ENCODE results near the gene MAP4.
"Not testable (repeated sequence)": the region's sequence is repeated elsewhere in the genome, so short reads cannot be mapped to it uniquely, and the experiment has no call there.

MAP4 gene

DNA sequence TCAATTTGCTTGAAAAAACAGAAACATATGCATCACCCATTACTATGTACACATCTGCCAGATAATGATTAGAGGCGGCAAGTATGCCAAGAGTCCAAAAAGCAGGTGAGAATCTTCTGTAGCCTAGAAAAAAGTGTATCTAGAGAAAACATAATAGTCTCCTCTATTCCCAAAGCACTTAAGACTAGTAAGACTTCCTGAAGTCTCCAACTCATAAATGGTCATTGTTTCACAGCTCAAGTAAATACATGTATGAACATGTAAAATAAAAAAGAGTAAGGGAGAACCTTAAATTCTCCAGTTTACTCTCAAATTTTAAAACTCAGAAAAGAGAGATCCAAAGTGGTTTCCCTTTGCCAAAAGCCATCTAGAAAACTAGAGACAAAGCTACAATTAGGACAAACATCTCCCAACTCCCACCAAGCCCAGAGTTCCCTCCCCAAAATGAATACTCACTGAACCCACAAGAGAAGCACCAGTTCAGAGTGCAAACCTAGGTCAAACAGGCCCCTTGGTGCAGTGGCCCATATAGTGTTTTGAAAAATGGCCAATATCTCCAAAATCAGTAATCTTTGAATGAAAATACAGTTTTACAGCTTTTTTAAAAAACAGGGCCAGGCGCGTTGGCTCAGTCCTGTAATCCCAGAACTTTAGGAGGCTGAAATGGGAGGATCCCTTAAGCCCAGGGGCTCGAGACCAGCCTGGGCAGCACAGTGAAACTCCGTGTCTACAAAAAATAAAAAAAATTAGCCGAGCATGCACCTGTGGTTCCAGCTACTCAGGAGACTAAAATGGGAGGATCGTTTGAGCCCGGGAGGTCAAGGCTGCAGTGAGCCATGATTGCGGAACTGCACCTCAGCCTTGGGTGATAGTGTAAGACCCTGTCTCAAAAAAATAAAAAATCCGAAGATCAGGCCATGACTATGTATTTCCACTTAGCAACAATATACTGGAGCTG, 11.0 kb upstream of the MAP4 start:
- DNase-seq (ENCODE audit: low spot score) = no peak
- Mint-ChIP-seq H3K27ac (no peak overlapping the region), H3K4me1 (ENCODE audit: low read depth) (peaks cover 9% of the 10 kb centered on the region), H3K36me3 (ENCODE audit: low read depth) (no peaks in the 10 kb centered on the region), H3K27me3 (ENCODE audit: low read depth) (no peaks in the 10 kb centered on the region), H3K9me3 (no peaks in the 10 kb centered on the region), H3K4me3 (no peak overlapping the region)

GRCh38 chr3:48026098-48026497, 9.9 kb upstream of the MAP4 start:
- no peaks in the 10 kb centered on the region for H3K27me3 Mint-ChIP-seq (ENCODE audit: low read depth)
- peaks cover 9% of the 10 kb centered on the region for H3K4me1 Mint-ChIP-seq (ENCODE audit: low read depth)
- no peak for DNase-seq (ENCODE audit: low spot score)
- H3K36me3 Mint-ChIP-seq (ENCODE audit: low read depth) = no peaks in the 10 kb centered on the region
- H3K4me3 Mint-ChIP-seq = no peak overlapping the region
- no peaks in the 10 kb centered on the region for H3K9me3 Mint-ChIP-seq
- H3K27ac Mint-ChIP-seq = no peak overlapping the region

- Mint-ChIP-seq H3K4me3 (no peak overlapping the region), H3K4me1 (ENCODE audit: low read depth) (peaks cover 9% of the 10 kb centered on the region)
Observed at GRCh38 chr3:48024401-48024800, 8.2 kb upstream of the MAP4 start.

DNA sequence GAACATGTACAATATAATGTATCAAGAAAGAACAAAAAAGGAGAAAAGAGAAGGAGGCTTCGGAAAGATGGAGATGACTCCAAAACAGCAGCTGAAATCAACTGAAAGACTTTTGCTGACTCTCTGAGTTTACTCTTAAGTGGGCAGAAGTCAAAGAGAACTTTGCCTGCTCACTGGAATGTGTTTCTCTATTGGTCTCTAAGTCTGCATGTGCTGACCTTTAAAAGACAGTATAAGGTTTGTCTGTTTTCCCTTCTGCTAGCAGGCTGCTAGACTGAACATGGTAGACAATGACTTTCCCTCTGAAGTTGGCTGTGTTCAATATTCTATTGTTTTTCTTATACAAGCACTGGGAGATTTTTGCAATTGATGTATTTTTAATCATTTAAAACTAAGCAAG, 7.2 kb upstream of the MAP4 start:
- H3K27ac Mint-ChIP-seq = no peak overlapping the region
- H3K27me3 Mint-ChIP-seq (ENCODE audit: low read depth) = no peaks in the 10 kb centered on the region
- H3K4me3 Mint-ChIP-seq = no peak overlapping the region
- no peaks in the 10 kb centered on the region for H3K36me3 Mint-ChIP-seq (ENCODE audit: low read depth)
- H3K9me3 Mint-ChIP-seq = no peaks in the 10 kb centered on the region
- peaks cover 9% of the 10 kb centered on the region for H3K4me1 Mint-ChIP-seq (ENCODE audit: low read depth)
- no peak for DNase-seq (ENCODE audit: low spot score)

More at GRCh38 chr3:48024401-48024800, 8.2 kb upstream of the MAP4 start:
- H3K36me3 Mint-ChIP-seq (ENCODE audit: low read depth) = no peaks in the 10 kb centered on the region
- H3K27me3 Mint-ChIP-seq (ENCODE audit: low read depth) = no peaks in the 10 kb centered on the region
- H3K9me3 Mint-ChIP-seq = no peaks in the 10 kb centered on the region
- no peak for DNase-seq (ENCODE audit: low spot score)
- H3K27ac Mint-ChIP-seq = no peak overlapping the region

- Mint-ChIP-seq H3K4me1 (ENCODE audit: low read depth) (peaks cover 4% of the 10 kb centered on the region), H3K9me3 (no peaks in the 10 kb centered on the region), H3K27ac (no peak overlapping the region), H3K36me3 (ENCODE audit: low read depth) (peaks cover 1% of the 10 kb centered on the region), H3K27me3 (ENCODE audit: low read depth) (no peaks in the 10 kb centered on the region), H3K4me3 (no peak overlapping the region)
- DNase-seq (ENCODE audit: low spot score) = no peak
Observed at GRCh38 chr3:48022178-48022577, 6.0 kb upstream of the MAP4 start.

GRCh38 chr3:48018841-48019240, 2.6 kb upstream of the MAP4 start:
- H3K27me3 Mint-ChIP-seq (ENCODE audit: low read depth) = no peaks in the 10 kb centered on the region
- DNase-seq (ENCODE audit: low spot score) = no peak
- H3K27ac Mint-ChIP-seq = no peak overlapping the region
- peaks cover 15% of the 10 kb centered on the region for H3K4me1 Mint-ChIP-seq (ENCODE audit: low read depth)
- H3K9me3 Mint-ChIP-seq = no peaks in the 10 kb centered on the region
- H3K4me3 Mint-ChIP-seq = no peak overlapping the region
- H3K36me3 Mint-ChIP-seq (ENCODE audit: low read depth) = peaks cover 1% of the 10 kb centered on the region

GRCh38 chr3:48015431-48016180, 610 bp downstream of the MAP4 start:
- peaks cover 13% of the 10 kb centered on the region for H3K4me1 Mint-ChIP-seq (ENCODE audit: low read depth)
- DNase-seq (ENCODE audit: low spot score) = no peak
- H3K27me3 Mint-ChIP-seq (ENCODE audit: low read depth) = no peaks in the 10 kb centered on the region
- no peaks in the 10 kb centered on the region for H3K9me3 Mint-ChIP-seq
- no peak overlapping the region for H3K27ac Mint-ChIP-seq
- no peak overlapping the region for H3K4me3 Mint-ChIP-seq
- peaks cover 1% of the 10 kb centered on the region for H3K36me3 Mint-ChIP-seq (ENCODE audit: low read depth)

DNA sequence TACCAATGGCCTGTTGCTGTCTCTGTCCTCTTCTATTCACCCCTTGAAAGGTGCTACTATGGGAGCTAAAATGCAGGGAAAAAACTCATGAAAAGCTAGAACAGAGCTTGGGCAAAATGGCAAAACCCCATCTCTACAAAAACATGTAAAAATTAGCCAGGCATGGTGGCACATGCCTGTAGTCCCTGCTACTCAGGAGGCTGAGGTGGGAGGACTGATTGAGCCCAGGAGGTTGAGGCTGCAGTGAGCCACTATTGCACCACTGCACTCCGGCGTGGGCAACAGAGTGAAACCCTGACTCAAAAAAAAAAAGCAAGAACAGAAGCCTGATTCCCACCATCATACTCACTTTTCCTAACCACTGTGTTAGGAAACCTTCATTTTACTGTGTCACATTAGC, 1.9 kb downstream of the MAP4 start:
- H3K4me3 Mint-ChIP-seq = no peak overlapping the region
- peaks cover 1% of the 10 kb centered on the region for H3K36me3 Mint-ChIP-seq (ENCODE audit: low read depth)
- no peak for DNase-seq (ENCODE audit: low spot score)
- H3K9me3 Mint-ChIP-seq = no peaks in the 10 kb centered on the region
- no peak overlapping the region for H3K27ac Mint-ChIP-seq
- no peaks in the 10 kb centered on the region for H3K27me3 Mint-ChIP-seq (ENCODE audit: low read depth)
- H3K4me1 Mint-ChIP-seq (ENCODE audit: low read depth) = peaks cover 13% of the 10 kb centered on the region

GRCh38 chr3:48013288-48013980, 2.8 kb downstream of the MAP4 start:
- no peaks in the 10 kb centered on the region for H3K9me3 Mint-ChIP-seq
- no peaks in the 10 kb centered on the region for H3K27me3 Mint-ChIP-seq (ENCODE audit: low read depth)
- no peak for DNase-seq (ENCODE audit: low spot score)
- H3K4me1 Mint-ChIP-seq (ENCODE audit: low read depth) = peaks cover 13% of the 10 kb centered on the region
- H3K36me3 Mint-ChIP-seq (ENCODE audit: low read depth) = peaks cover 1% of the 10 kb centered on the region
- H3K27ac Mint-ChIP-seq = no peak overlapping the region
- H3K4me3 Mint-ChIP-seq = no peak overlapping the region

DNA sequence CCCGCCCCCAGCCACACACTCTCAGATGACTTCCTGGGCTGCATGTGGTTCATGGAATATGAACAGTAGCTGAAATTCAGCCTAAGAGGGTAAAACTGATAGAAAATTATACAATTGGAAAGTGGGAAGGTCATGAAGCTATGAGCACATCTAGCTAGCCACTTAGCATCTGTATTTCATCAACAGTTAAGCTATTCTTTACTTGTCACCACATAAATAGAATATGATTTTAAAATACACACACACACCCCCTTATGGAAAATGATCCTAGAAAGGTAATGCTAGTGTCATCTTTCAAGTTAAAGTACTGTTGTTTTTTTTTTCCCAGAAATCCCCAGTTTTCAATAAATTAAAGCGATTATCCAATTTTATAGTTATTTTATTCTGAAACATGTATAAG, 3.6 kb downstream of the MAP4 start:
- Mint-ChIP-seq H3K9me3 (no peaks in the 10 kb centered on the region), H3K36me3 (ENCODE audit: low read depth) (no peaks in the 10 kb centered on the region), H3K27me3 (ENCODE audit: low read depth) (no peaks in the 10 kb centered on the region), H3K27ac (no peak overlapping the region), H3K4me1 (ENCODE audit: low read depth) (peaks cover 13% of the 10 kb centered on the region), H3K4me3 (no peak overlapping the region)
- no peak for DNase-seq (ENCODE audit: low spot score)

DNA sequence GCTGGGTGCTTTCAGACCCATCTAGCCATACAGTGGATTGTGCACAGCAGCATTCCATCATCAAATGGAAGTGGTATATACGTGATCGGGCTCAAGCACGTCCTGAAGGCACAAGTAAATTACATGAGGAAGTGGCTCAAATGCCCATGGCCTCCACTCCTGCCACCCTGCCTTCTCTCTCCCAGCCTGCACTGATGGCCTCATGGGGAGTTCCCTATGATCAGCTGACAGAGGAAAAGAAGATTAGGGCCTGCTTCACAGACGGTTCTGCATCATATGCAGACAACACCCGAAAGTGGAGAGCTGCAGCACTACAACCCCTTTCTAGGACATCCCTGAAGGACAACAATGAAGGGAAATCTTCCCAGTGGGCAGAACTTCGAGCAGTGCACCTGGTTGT, 8.2 kb downstream of the MAP4 start:
- not testable (repeated sequence) for H3K4me1 Mint-ChIP-seq (ENCODE audit: low read depth); H3K27me3 Mint-ChIP-seq (ENCODE audit: low read depth); H3K27ac Mint-ChIP-seq; H3K9me3 Mint-ChIP-seq; H3K4me3 Mint-ChIP-seq; DNase-seq (ENCODE audit: low spot score); H3K36me3 Mint-ChIP-seq (ENCODE audit: low read depth)

DNA sequence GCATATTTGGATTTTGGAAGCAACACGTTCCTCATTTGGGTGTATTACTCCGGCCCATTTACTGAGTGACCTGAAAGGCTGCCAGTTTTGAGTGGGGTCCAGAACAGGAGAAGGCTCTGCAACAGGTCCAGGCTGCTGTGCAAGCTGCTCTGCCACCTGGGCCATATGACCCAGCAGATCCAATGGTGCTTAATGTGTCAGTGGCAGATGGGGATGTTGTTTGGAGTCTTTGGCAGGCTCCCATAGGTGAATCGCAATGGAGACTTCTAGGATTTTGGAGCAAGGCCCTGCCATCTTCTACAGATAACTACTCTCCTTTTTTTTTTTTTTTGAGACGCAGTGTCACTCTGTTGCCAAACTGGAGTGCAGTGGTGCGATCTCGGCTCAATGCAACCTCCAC, 8.9 kb downstream of the MAP4 start:
- not testable (repeated sequence) for H3K9me3 Mint-ChIP-seq; H3K27me3 Mint-ChIP-seq (ENCODE audit: low read depth); DNase-seq (ENCODE audit: low spot score); H3K4me1 Mint-ChIP-seq (ENCODE audit: low read depth); H3K27ac Mint-ChIP-seq; H3K36me3 Mint-ChIP-seq (ENCODE audit: low read depth); H3K4me3 Mint-ChIP-seq

GRCh38 chr3:48006794-48007193, 9.4 kb downstream of the MAP4 start:
- not testable (repeated sequence) for H3K27ac Mint-ChIP-seq; H3K36me3 Mint-ChIP-seq (ENCODE audit: low read depth); H3K4me1 Mint-ChIP-seq (ENCODE audit: low read depth); H3K27me3 Mint-ChIP-seq (ENCODE audit: low read depth); H3K9me3 Mint-ChIP-seq; DNase-seq (ENCODE audit: low spot score); H3K4me3 Mint-ChIP-seq

DNA sequence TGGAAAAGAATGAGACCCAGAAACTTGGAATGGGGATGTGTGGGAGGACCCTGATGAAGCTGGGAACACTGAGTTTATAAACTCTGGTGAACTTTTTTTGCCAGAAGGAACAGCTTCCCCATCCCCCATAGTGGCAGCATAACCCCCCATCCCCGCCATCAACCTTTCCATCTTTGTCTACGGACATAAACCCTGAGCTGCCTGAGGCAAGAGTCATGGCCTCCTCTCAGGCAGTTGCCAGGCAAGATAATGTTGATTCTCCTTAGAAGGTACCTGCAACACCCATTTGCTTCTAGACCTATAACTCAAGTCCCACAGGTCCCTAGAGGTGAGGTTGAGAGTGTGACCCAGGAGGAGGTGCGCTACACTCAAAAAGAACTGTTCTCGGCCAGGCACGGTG, 11.5 kb downstream of the MAP4 start:
- H3K36me3 Mint-ChIP-seq (ENCODE audit: low read depth) = no peaks in the 10 kb centered on the region
- no peak overlapping the region for H3K27ac Mint-ChIP-seq
- no peaks in the 10 kb centered on the region for H3K27me3 Mint-ChIP-seq (ENCODE audit: low read depth)
- no peak for DNase-seq (ENCODE audit: low spot score)
- H3K4me1 Mint-ChIP-seq (ENCODE audit: low read depth) = no peaks in the 10 kb centered on the region
- H3K9me3 Mint-ChIP-seq = no peaks in the 10 kb centered on the region
- H3K4me3 Mint-ChIP-seq = no peak overlapping the region

Data from T-helper 2 cell treated with Interferon-gamma antibody and Interleukin-4, amounts not matched to agents 5 μg/mL and 100 μg/mL, for 36 hours (primary cell).